Stimulated activated CD8-positive, alpha-beta memory T cell treated with anti-CD3 and anti-CD28 coated beads, Interleukin-4, amount 100 ng/mL, for 1 hour (primary cell): ENCODE measurements around the gene TIAM2.
"Not testable (repeated sequence)": the region's sequence is repeated elsewhere in the genome, so short reads cannot be mapped to it uniquely, and the experiment has no call there.

Experiments used
- DNase-seq, 2 donors: peaks; one replicate each; pipeline ENCODE4 v3.0.0-alpha.2; 2020; ENCODE audit warnings: low read depth in 2 of 2, low spot score in 1 of 2

Gene TIAM2

GRCh38 chr6:154989448-154989847 is 5.7 kb upstream of the TIAM2 start:
- DNase-seq: no peak

- no peak for DNase-seq
These were observed 3.9 kb upstream of the TIAM2 start for GRCh38 chr6:154991207-154991606.

GRCh38 chr6:154993026-154993425 is 2.1 kb upstream of the TIAM2 start:
- no peak for DNase-seq

- no peak for DNase-seq
These were observed 1.4 kb upstream of the TIAM2 start for GRCh38 chr6:154993710-154994109.

- no peak for DNase-seq
These were observed 270 bp upstream of the TIAM2 start for GRCh38 chr6:154994836-154995253.

- no peak for DNase-seq
These were observed 988 bp downstream of the TIAM2 start for GRCh38 chr6:154996016-154996590.

- no peak for DNase-seq
These were observed 1.8 kb downstream of the TIAM2 start for GRCh38 chr6:154996841-154997311.

- DNase-seq: no peak
These were observed 3.7 kb downstream of the TIAM2 start for GRCh38 chr6:154998855-154999254.

GRCh38 chr6:155001482-155001881 is 6.4 kb downstream of the TIAM2 start:
- DNase-seq: no peak

- no peak for DNase-seq
These were observed 6.8 kb downstream of the TIAM2 start for GRCh38 chr6:155001934-155002333.

- no peak for DNase-seq
These were observed 8.4 kb downstream of the TIAM2 start for GRCh38 chr6:155003476-155003875.

- DNase-seq: no peak
These were observed 8.9 kb downstream of the TIAM2 start for GRCh38 chr6:155004017-155004416.

GRCh38 chr6:155004576-155005372 is 9.7 kb downstream of the TIAM2 start:
- DNase-seq: no peak

- DNase-seq: no peak
These were observed 13.5 kb downstream of the TIAM2 start for GRCh38 chr6:155008625-155009024.

GRCh38 chr6:155010940-155011339 is 15.8 kb downstream of the TIAM2 start:
- no peak for DNase-seq

GRCh38 chr6:155011809-155012291 is 16.7 kb downstream of the TIAM2 start:
- no peak for DNase-seq

GRCh38 chr6:155013457-155013876 is 18.4 kb downstream of the TIAM2 start:
- DNase-seq: no peak

- no peak for DNase-seq
These were observed 19.0 kb downstream of the TIAM2 start for GRCh38 chr6:155014137-155014536.

GRCh38 chr6:155014670-155015300 is 19.7 kb downstream of the TIAM2 start:
- DNase-seq: no peak

GRCh38 chr6:155018415-155018814 is 23.3 kb downstream of the TIAM2 start:
- not testable (repeated sequence) for DNase-seq

- no peak for DNase-seq
These were observed 26.6 kb downstream of the TIAM2 start for GRCh38 chr6:155021680-155022079.

GRCh38 chr6:155022721-155023120 is 27.6 kb downstream of the TIAM2 start:
- DNase-seq: no peak
